Sigmoid colon (tissue), 4 donors: ENCODE measurements around the gene RPS6KA2.
A peak's percentile ranks its signal among the peaks of the same experiment; 100 is the strongest.
"Not testable (repeated sequence)": the region's sequence is repeated elsewhere in the genome, so short reads cannot be mapped to it uniquely, and the experiment has no call there.

Source experiments
- POLR2A ChIP-seq, 2 donors: fragments of 450-650 bp; IDR thresholded peaks; one replicate each; pipeline ENCODE4 v1.6.1; 2016; ENCODE audit warnings: antibody characterized with exemption in 2 of 2, mild to moderate bottlenecking in 2 of 2, moderate library complexity in 2 of 2
- POLR2AphosphoS5 ChIP-seq, 4 donors: sonication (generic); formaldehyde crosslinking; IDR thresholded peaks; one replicate each; pipeline ENCODE4 v1.6.1; 2017; ENCODE audit warnings: antibody characterized with exemption in 4 of 4
- TF ChIP-seq, protein P1 (sequence below), 4 experiments: fragments of 450-650 bp in 3 of 4; fragments of 200-600 bp in 1 of 4; IDR thresholded peaks; one replicate each; pipeline ENCODE4 v1.5.1; 2016 to 2019; ENCODE audit warnings: antibody characterized with exemption in 4 of 4, mild to moderate bottlenecking in 3 of 4, moderate library complexity in 2 of 4

DNA sequence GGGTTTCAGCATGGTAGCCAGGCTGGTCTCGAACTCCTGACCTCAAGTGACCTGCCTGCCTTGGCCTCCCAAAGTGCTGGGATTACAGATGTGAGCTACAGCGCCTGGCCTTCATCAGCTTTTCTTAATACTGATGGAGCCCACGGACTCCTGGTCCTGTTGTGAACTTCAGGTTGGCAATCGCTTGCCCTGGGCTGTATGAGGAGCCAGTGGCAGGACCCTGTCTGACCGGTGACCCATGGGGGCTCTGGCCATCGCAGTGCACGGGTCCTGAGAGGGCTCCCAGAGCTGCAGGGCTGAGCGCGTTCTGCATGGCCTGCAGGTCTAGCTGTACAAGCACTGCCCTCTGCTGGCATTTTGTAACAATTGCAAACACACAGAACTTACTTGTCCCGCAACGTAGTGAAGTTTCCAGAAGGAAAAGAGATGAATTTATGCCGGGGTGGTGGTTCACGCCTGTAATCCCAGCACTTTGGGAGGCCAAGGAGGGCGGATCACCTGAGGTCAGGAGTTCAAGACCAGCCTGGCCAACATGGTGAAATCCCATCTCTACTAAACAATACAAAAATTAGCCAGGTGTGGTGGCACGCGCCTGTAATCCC lies 226.3 kb downstream of the RPS6KA2 start:
- TF ChIP-seq POLR2A, POLR2AphosphoS5 (IDR thresholded peaks at IDR 0.05): not testable (repeated sequence)
- TF ChIP-seq, protein P1, sequence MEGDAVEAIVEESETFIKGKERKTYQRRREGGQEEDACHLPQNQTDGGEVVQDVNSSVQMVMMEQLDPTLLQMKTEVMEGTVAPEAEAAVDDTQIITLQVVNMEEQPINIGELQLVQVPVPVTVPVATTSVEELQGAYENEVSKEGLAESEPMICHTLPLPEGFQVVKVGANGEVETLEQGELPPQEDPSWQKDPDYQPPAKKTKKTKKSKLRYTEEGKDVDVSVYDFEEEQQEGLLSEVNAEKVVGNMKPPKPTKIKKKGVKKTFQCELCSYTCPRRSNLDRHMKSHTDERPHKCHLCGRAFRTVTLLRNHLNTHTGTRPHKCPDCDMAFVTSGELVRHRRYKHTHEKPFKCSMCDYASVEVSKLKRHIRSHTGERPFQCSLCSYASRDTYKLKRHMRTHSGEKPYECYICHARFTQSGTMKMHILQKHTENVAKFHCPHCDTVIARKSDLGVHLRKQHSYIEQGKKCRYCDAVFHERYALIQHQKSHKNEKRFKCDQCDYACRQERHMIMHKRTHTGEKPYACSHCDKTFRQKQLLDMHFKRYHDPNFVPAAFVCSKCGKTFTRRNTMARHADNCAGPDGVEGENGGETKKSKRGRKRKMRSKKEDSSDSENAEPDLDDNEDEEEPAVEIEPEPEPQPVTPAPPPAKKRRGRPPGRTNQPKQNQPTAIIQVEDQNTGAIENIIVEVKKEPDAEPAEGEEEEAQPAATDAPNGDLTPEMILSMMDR (IDR thresholded peaks at IDR 0.05), result peak; percentile 23 to 74 (median 66)
